Progenitor cell of endocrine pancreas (in vitro differentiated cells): ENCODE measurements around the gene JAML. TPM values are rescaled to one million over a fixed set of nuclear protein-coding genes. Genes with fewer than 3 reads are reported as not detected.
"Not testable (repeated sequence)": the region's sequence is repeated elsewhere in the genome, so short reads cannot be mapped to it uniquely, and the experiment has no call there.

ENCODE experiments used
- DNase-seq: peaks from one replicate; pipeline ENCODE4 v3.0.0; 2021; ENCODE audit warnings: low spot score; ENCODE audit not compliant: unreplicated experiment
- H3K27ac Mint-ChIP-seq: 2 replicates; pipeline ENCODE4 v1.8.0; 2021; ENCODE audit warnings: mild to moderate bottlenecking, moderate library complexity, mixed read lengths
- H3K27me3 Mint-ChIP-seq: 2 replicates; pipeline ENCODE4 v1.8.0; 2021; ENCODE audit warnings: mixed read lengths
- H3K36me3 Mint-ChIP-seq: 2 replicates; pipeline ENCODE4 v1.8.0; 2022; ENCODE audit warnings: mixed read lengths; ENCODE audit not compliant: insufficient read depth
- H3K4me1 Mint-ChIP-seq: 2 replicates; pipeline ENCODE4 v1.8.0; 2021; ENCODE audit warnings: low read depth, mixed read lengths
- H3K4me3 Mint-ChIP-seq: 2 replicates; pipeline ENCODE4 v1.8.0; 2021; ENCODE audit warnings: low read depth, mild to moderate bottlenecking, moderate library complexity, mixed read lengths
- H3K9me3 Mint-ChIP-seq: 2 replicates; pipeline ENCODE4 v1.8.0; 2021; ENCODE audit warnings: low read depth, mixed read lengths
- CTCF ChIP-seq: fragments of 200-600 bp; sonication (generic); IDR thresholded peaks from one replicate; pipeline ENCODE4 v1.5.0; 2021; ENCODE audit warnings: antibody characterized with exemption, mild to moderate bottlenecking; ENCODE audit not compliant: unreplicated experiment
- total RNA-seq: library from RNA; stranded (reverse); gene quantifications from 2 replicates; pipeline ENCODE4 v1.2.1, GENCODE V29; 2021

Gene JAML
- total RNA-seq, 1 donor from 2014 or later = 0.22 TPM

GRCh38 chr11:118184784-118185579 lies 39.8 kb downstream of the JAML start:
- H3K9me3 Mint-ChIP-seq = peaks cover 4% of the 10 kb centered on the region
- H3K27ac Mint-ChIP-seq = no peak overlapping the region
- TF ChIP-seq CTCF = no peak
- H3K4me3 Mint-ChIP-seq = no peak overlapping the region
- H3K27me3 Mint-ChIP-seq = peaks cover 25% of the 10 kb centered on the region
- no peaks in the 10 kb centered on the region for H3K4me1 Mint-ChIP-seq
- no peak for DNase-seq
- H3K36me3 Mint-ChIP-seq = no peaks in the 10 kb centered on the region

GRCh38 chr11:118183691-118184090 lies 41.1 kb downstream of the JAML start:
- not testable (repeated sequence) for H3K4me1 Mint-ChIP-seq, H3K9me3 Mint-ChIP-seq, DNase-seq, H3K4me3 Mint-ChIP-seq, H3K27ac Mint-ChIP-seq, H3K36me3 Mint-ChIP-seq
- H3K27me3 Mint-ChIP-seq = peaks cover 29% of the 10 kb centered on the region

- H3K36me3 Mint-ChIP-seq = no peaks in the 10 kb centered on the region
- H3K9me3 Mint-ChIP-seq = no peaks in the 10 kb centered on the region
- TF ChIP-seq CTCF = no peak
- DNase-seq = no peak
- peaks cover 38% of the 10 kb centered on the region for H3K27me3 Mint-ChIP-seq
- no peak overlapping the region for H3K4me3 Mint-ChIP-seq
- H3K4me1 Mint-ChIP-seq = peaks cover 6% of the 10 kb centered on the region
- H3K27ac Mint-ChIP-seq = peak overlapping the region; percentile 21
Observed at GRCh38 chr11:118180300-118180703, 44.5 kb downstream of the JAML start.

GRCh38 chr11:118176778-118177134 lies 48.1 kb downstream of the JAML start:
- H3K4me3 Mint-ChIP-seq = no peak overlapping the region

GRCh38 chr11:118175993-118176777 lies 48.6 kb downstream of the JAML start, which contains the start of gene SCN2B:
SCN2B (minus strand) TSS chr11:118176639; CDS start chr11:118176431, 208 bp downstream.
- H3K27me3 Mint-ChIP-seq = peaks cover 67% of the 10 kb centered on the region
- peak within 1 kb of the TSS; percentile 21 for H3K4me3 Mint-ChIP-seq
- no peak for DNase-seq
- H3K27ac Mint-ChIP-seq = no peak within 1 kb of the TSS
- TF ChIP-seq CTCF = no peak
- no peaks in the 10 kb centered on the region for H3K36me3 Mint-ChIP-seq
- no peaks in the 10 kb centered on the region for H3K9me3 Mint-ChIP-seq
- peaks cover 6% of the 10 kb centered on the region for H3K4me1 Mint-ChIP-seq

More at GRCh38 chr11:118176778-118177134, 48.1 kb downstream of the JAML start:
- no peak for DNase-seq
- no peak for TF ChIP-seq CTCF
- Mint-ChIP-seq H3K27ac (no peak overlapping the region), H3K36me3 (no peaks in the 10 kb centered on the region), H3K4me1 (peaks cover 6% of the 10 kb centered on the region), H3K27me3 (peaks cover 63% of the 10 kb centered on the region), H3K9me3 (no peaks in the 10 kb centered on the region)
